Kidney epithelial cell (primary cell): Measurements from ENCODE around the gene XAGE3. TPM values are rescaled to one million over a fixed set of nuclear protein-coding genes. Genes with fewer than 3 reads are reported as not detected.
"Not testable (repeated sequence)": the region's sequence is repeated elsewhere in the genome, so short reads cannot be mapped to it uniquely, and the experiment has no call there.

Experiments used
- DNase-seq: peaks from one replicate; pipeline ENCODE4 v3.0.0-alpha.2; 2010; ENCODE audit warnings: low read depth
- H3K27me3 ChIP-seq: 2 replicates; pipeline ENCODE4 v1.6.0; 2011; ENCODE audit warnings: low read length; ENCODE audit not compliant: control insufficient read depth, insufficient read depth
- H3K36me3 ChIP-seq: 2 replicates; pipeline ENCODE4 v1.5.1; 2011; ENCODE audit warnings: low read length; ENCODE audit not compliant: control insufficient read depth, insufficient read depth
- H3K4me3 ChIP-seq: 2 replicates; pipeline ENCODE4 v1.5.1; 2011; ENCODE audit warnings: low read depth, mild to moderate bottlenecking, control low read depth, low read length
- CTCF ChIP-seq: IDR thresholded peaks from 2 replicates; pipeline ENCODE4 v1.5.1; 2011; ENCODE audit warnings: mild to moderate bottlenecking, moderate library complexity, low read length, control low read depth, inconsistent platforms; ENCODE audit not compliant: insufficient read depth, poor library complexity, severe bottlenecking
- total RNA-seq: library from RNA; depleted of rRNA; stranded (reverse); fragments of >200 nt; gene quantifications from 2 replicates; pipeline ENCODE4 v1.2.3, GENCODE V29; 2015

The XAGE3 gene, protein sequence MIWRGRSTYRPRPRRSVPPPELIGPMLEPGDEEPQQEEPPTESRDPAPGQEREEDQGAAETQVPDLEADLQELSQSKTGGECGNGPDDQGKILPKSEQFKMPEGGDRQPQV
- not detected in 2 replicates for total RNA-seq

- Histone ChIP-seq H3K36me3 (no peaks in the 10 kb centered on the region), H3K4me3 (no peak within 1 kb of the TSS), H3K27me3 (peaks cover 1% of the 10 kb centered on the region)
- TF ChIP-seq CTCF = no peak
- DNase-seq = no peak
Observed at GRCh38 chrX:52867610-52868348, at the start of gene XAGE3. Gene XAGE3 (minus strand): TSS chrX:52868083. CDS start chrX:52867133, 950 bp downstream.

- not testable (repeated sequence) for H3K27me3 ChIP-seq, H3K4me3 ChIP-seq, H3K36me3 ChIP-seq, DNase-seq
Observed at GRCh38 chrX:52914704-52915103, 46.8 kb upstream of the XAGE3 start.

- H3K4me3 ChIP-seq, H3K36me3 ChIP-seq, DNase-seq, H3K27me3 ChIP-seq: not testable (repeated sequence)
Observed at GRCh38 chrX:52913681-52914080, 45.8 kb upstream of the XAGE3 start.

- H3K27me3 ChIP-seq, H3K4me3 ChIP-seq, DNase-seq, H3K36me3 ChIP-seq: not testable (repeated sequence)
Observed at GRCh38 chrX:52909313-52909969, 41.6 kb upstream of the XAGE3 start.

- not testable (repeated sequence) for H3K27me3 ChIP-seq, DNase-seq, H3K36me3 ChIP-seq, H3K4me3 ChIP-seq
Observed at GRCh38 chrX:52907900-52908299, 40.0 kb upstream of the XAGE3 start.

DNA sequence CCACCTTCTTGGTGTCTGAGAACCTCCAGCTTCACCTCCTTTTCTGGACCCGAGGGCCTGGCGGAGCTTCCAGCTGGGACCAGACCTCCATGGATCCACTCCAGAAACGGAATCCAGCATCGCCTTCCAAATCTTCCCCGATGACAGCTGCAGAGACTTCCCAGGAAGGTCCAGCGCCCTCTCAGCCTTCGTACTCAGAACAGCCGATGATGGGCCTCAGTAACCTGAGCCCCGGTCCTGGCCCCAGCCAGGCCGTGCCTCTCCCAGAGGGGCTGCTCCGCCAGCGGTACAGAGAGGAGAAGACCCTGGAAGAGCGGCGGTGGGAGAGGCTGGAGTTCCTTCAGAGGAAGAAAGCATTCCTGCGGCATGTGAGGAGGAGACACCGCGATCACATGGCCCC is 39.3 kb upstream of the XAGE3 start:
- H3K27me3 ChIP-seq, DNase-seq, H3K4me3 ChIP-seq, H3K36me3 ChIP-seq: not testable (repeated sequence)

DNA sequence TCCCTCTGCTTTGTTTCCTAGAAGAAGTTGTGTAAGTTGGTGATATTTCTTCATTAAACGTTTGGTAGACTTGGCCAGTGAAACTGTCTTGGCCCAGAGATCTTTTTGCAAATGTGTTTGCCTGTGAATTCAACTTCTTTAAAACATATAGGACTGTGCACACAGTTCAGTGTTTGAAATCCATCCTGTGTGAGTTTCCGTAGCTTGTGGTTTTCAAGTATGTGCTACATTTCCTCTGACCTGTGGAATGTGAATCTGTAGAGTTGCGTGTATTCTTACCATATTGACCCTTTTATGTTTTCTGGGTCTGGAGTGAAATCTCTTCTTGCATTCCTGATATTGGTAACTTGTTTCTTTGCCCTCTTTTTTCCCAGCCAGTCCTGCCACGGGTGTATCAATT is 38.2 kb upstream of the XAGE3 start:
- not testable (repeated sequence) for H3K4me3 ChIP-seq, H3K36me3 ChIP-seq, DNase-seq, H3K27me3 ChIP-seq

- H3K27me3 ChIP-seq, DNase-seq, H3K36me3 ChIP-seq, H3K4me3 ChIP-seq: not testable (repeated sequence)
Observed at GRCh38 chrX:52905531-52905930, 37.6 kb upstream of the XAGE3 start.

GRCh38 chrX:52896855-52897709 is 29.2 kb upstream of the XAGE3 start, which contains the start of gene FAM156B:
Gene FAM156B (plus strand): TSS chrX:52897330. CDS start chrX:52907226, 9,896 bp downstream.
- H3K27me3 ChIP-seq, DNase-seq, H3K36me3 ChIP-seq, H3K4me3 ChIP-seq: not testable (repeated sequence)

- not testable (repeated sequence) for H3K4me3 ChIP-seq, H3K27me3 ChIP-seq, DNase-seq, H3K36me3 ChIP-seq
Observed at GRCh38 chrX:52896438-52896837, 28.6 kb upstream of the XAGE3 start.

GRCh38 chrX:52888090-52888489 is 20.2 kb upstream of the XAGE3 start:
- H3K27me3 ChIP-seq, H3K4me3 ChIP-seq, DNase-seq, H3K36me3 ChIP-seq: not testable (repeated sequence)

DNA sequence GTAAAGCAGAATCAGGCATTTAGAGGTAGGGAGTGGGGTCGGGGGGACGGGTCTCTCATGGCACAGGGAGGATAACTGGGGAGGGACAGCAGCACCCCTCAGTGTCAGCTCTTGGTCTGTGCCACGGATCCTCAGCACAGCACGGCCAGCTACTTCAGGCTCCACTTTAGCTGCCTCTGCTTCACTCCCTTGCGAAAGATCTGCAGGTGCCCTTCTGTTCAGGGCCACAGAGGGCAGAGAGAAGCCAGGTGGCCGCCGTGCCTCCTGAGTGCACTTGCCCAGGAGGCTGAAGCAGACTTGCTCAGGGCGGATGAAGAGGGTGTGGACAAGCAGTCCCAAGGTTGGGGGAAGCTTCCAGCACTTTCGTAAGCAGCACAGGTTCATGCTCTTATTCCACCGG is 19.6 kb upstream of the XAGE3 start:
- not testable (repeated sequence) for H3K4me3 ChIP-seq, H3K27me3 ChIP-seq, DNase-seq, H3K36me3 ChIP-seq

GRCh38 chrX:52876386-52876785 is 8.5 kb upstream of the XAGE3 start:
- not testable (repeated sequence) for H3K36me3 ChIP-seq, H3K4me3 ChIP-seq, H3K27me3 ChIP-seq, DNase-seq
